Sigmoid colon (tissue), 7 donors: ENCODE measurements around the gene UQCC5. TPM values are rescaled to one million over a fixed set of nuclear protein-coding genes. Genes with fewer than 3 reads are reported as not detected.

Experiments
- DNase-seq: peaks from one replicate; pipeline ENCODE4 v3.0.0-alpha.2; 2019
- H3K27ac ChIP-seq, 4 donors: fragments of 200-600 bp; sonication (generic); one replicate each; pipeline ENCODE4 v1.5.1; 2016 to 2019; ENCODE audit warnings: mild to moderate bottlenecking in 1 of 4
- H3K27me3 ChIP-seq, 3 donors: fragments of 200-600 bp; sonication (generic); one replicate each; pipeline ENCODE4 v1.5.1; 2019; ENCODE audit warnings: mild to moderate bottlenecking in 1 of 3
- H3K36me3 ChIP-seq, 4 donors: fragments of 200-600 bp; sonication (generic); one replicate each; pipeline ENCODE4 v1.5.1; 2016 to 2019
- H3K4me1 ChIP-seq, 4 donors: fragments of 200-600 bp; sonication (generic); one replicate each; pipeline ENCODE4 v1.5.1; 2017 to 2019
- H3K4me3 ChIP-seq, 4 donors: fragments of 200-600 bp; sonication (generic); one replicate each; pipeline ENCODE4 v1.5.1; 2017 to 2019; ENCODE audit warnings: mild to moderate bottlenecking in 2 of 4, moderate library complexity in 1 of 4
- H3K9me3 ChIP-seq, 4 donors: fragments of 200-600 bp in 3 of 4; sonication (generic) in 3 of 4; one replicate each; pipeline versions ENCODE4 v1.5.1 to v1.6.1; 2013 to 2019
- CTCF ChIP-seq, 4 experiments: fragments of 450-650 bp in 3 of 4; fragments of 200-600 bp in 1 of 4; IDR thresholded peaks; one replicate each; pipeline ENCODE4 v1.5.1; 2016 to 2019; ENCODE audit warnings: antibody characterized with exemption in 4 of 4, mild to moderate bottlenecking in 3 of 4, moderate library complexity in 2 of 4
- EP300 ChIP-seq, 4 donors: sonication (generic); formaldehyde crosslinking; IDR thresholded peaks; one replicate each; pipeline ENCODE4 v1.6.1; 2017; ENCODE audit warnings: antibody characterized with exemption in 4 of 4
- POLR2A ChIP-seq, 2 donors: fragments of 450-650 bp; IDR thresholded peaks; one replicate each; pipeline ENCODE4 v1.6.1; 2016; ENCODE audit warnings: antibody characterized with exemption in 2 of 2, mild to moderate bottlenecking in 2 of 2, moderate library complexity in 2 of 2
- POLR2AphosphoS5 ChIP-seq, 4 donors: sonication (generic); formaldehyde crosslinking; IDR thresholded peaks; one replicate each; pipeline ENCODE4 v1.6.1; 2017; ENCODE audit warnings: antibody characterized with exemption in 4 of 4
- WGBS, 2 donors: extraction: QIAGEN DNeasy Blood & Tissue Kit; methylation state at CpG; one replicate each; pipeline ENCODE4 v1.1.7; 2013; 5-methylcytosine and 5-hydroxymethylcytosine counted together
- intact Hi-C: fragments of 100-400 bp; cut with DNase I; formaldehyde crosslinking; loops from one replicate; pipeline ENCODE4 v1.15.1; 2023
- polyA plus RNA-seq, 3 donors: library from polyadenylated mRNA; stranded (reverse); fragments of 200-250 nt; gene quantifications; one replicate each; pipeline ENCODE4 v1.2.3, GENCODE V29; 2013
- total RNA-seq, 4 donors: library from RNA; depleted of rRNA; stranded (reverse); fragments of >200 nt; gene quantifications; one replicate each; pipeline ENCODE4 v1.1.0, GENCODE V29; 2016
- donor health status: healthy with polysubstance abuse.
- donor health status: Bipolar disorder and iron deficiency.
- donor health status: healthy.

Gene UQCC5
- total and polyA plus RNA-seq, 7 donors = 0.54 to 15.6 (median 2.9) TPM

- DNase-seq = no peak
- Histone ChIP-seq H3K4me3 (no peak overlapping the region), H3K27ac (no peak overlapping the region), H3K9me3 (no peaks in the 10 kb centered on the region), H3K4me1 (peaks cover 0 to 16% (median 11%) of the 10 kb centered on the region in 4 donors), H3K27me3 (no peaks in the 10 kb centered on the region), H3K36me3 (peaks cover 0 to 73% (median 34%) of the 10 kb centered on the region in 4 donors)
- WGBS, 2 donors = 100% methylated on average over 1 of the region's 1 CpG
- intact Hi-C loops = no loop called here
- TF ChIP-seq POLR2AphosphoS5 (IDR thresholded peaks at IDR 0.05) = no peak
These were observed 18.7 kb downstream of the UQCC5 start for GRCh38 chr3:52555056-52555455.

- WGBS, 2 donors = 88 to 91% methylated on average over 9 of the region's 9 CpGs
- H3K4me1 ChIP-seq = peaks cover 0 to 16% (median 11%) of the 10 kb centered on the region in 4 donors
- TF ChIP-seq CTCF (IDR thresholded peaks at IDR 0.05) = no peak
- TF ChIP-seq POLR2AphosphoS5 (IDR thresholded peaks at IDR 0.05) = no peak
- TF ChIP-seq POLR2A (IDR thresholded peaks at IDR 0.05) = no peak
- no peak for TF ChIP-seq EP300 (IDR thresholded peaks at IDR 0.05)
These were observed 20.9 kb downstream of the UQCC5 start for GRCh38 chr3:52557011-52557960.

GRCh38 chr3:52558436-52558835 lies 22.0 kb downstream of the UQCC5 start:
- TF ChIP-seq POLR2A (IDR thresholded peaks at IDR 0.05) (no peak), EP300 (IDR thresholded peaks at IDR 0.05) (no peak), POLR2AphosphoS5 (IDR thresholded peaks at IDR 0.05) (no peak), CTCF (IDR thresholded peaks at IDR 0.05) (no peak)
- Histone ChIP-seq H3K36me3 (peaks cover 0 to 76% (median 37%) of the 10 kb centered on the region in 4 donors), H3K4me3 (no peak overlapping the region), H3K4me1 (peaks cover 0 to 16% (median 11%) of the 10 kb centered on the region in 4 donors), H3K27me3 (no peaks in the 10 kb centered on the region), H3K9me3 (no peaks in the 10 kb centered on the region), H3K27ac (peak overlapping the region in 1 of 4 donors; percentile 42)
- no peak for DNase-seq
- intact Hi-C loops = no loop called here
- 93 to 98% methylated on average over 5 of the region's 5 CpGs for WGBS, 2 donors

More at GRCh38 chr3:52557011-52557960, 20.9 kb downstream of the UQCC5 start:
- H3K4me3 ChIP-seq = no peak overlapping the region
- peaks cover 0 to 73% (median 32%) of the 10 kb centered on the region in 4 donors for H3K36me3 ChIP-seq
- H3K9me3 ChIP-seq = no peaks in the 10 kb centered on the region
- DNase-seq = no peak
- intact Hi-C loops = no loop called here
- no peak overlapping the region for H3K27ac ChIP-seq
- no peaks in the 10 kb centered on the region for H3K27me3 ChIP-seq

GRCh38 chr3:52561028-52561747 lies 24.8 kb downstream of the UQCC5 start:
- Histone ChIP-seq H3K9me3 (no peaks in the 10 kb centered on the region), H3K27ac (no peak overlapping the region), H3K4me3 (no peak overlapping the region), H3K27me3 (no peaks in the 10 kb centered on the region), H3K4me1 (peaks cover 0 to 16% (median 11%) of the 10 kb centered on the region in 4 donors), H3K36me3 (peaks cover 0 to 81% (median 36%) of the 10 kb centered on the region in 4 donors)
- TF ChIP-seq EP300 (IDR thresholded peaks at IDR 0.05) = no peak
- TF ChIP-seq POLR2AphosphoS5 (IDR thresholded peaks at IDR 0.05) = no peak
- no peak for TF ChIP-seq CTCF (IDR thresholded peaks at IDR 0.05)
- TF ChIP-seq POLR2A (IDR thresholded peaks at IDR 0.05) = no peak
- intact Hi-C loops = no loop called here
- WGBS, 2 donors = 77 to 85% methylated on average over 4 of the region's 4 CpGs
- no peak for DNase-seq

GRCh38 chr3:52563984-52564383 lies 27.6 kb downstream of the UQCC5 start:
- Histone ChIP-seq H3K36me3 (peaks cover 0 to 79% (median 29%) of the 10 kb centered on the region in 4 donors), H3K9me3 (no peaks in the 10 kb centered on the region), H3K27ac (no peak overlapping the region), H3K4me1 (peaks cover 0 to 3% (median 0%) of the 10 kb centered on the region in 4 donors), H3K27me3 (no peaks in the 10 kb centered on the region), H3K4me3 (no peak overlapping the region)
- WGBS, 2 donors = 95 to 99% methylated on average over 2 of the region's 2 CpGs
- no peak for TF ChIP-seq EP300 (IDR thresholded peaks at IDR 0.05)
- TF ChIP-seq POLR2AphosphoS5 (IDR thresholded peaks at IDR 0.05) = no peak
- intact Hi-C loops = no loop called here
- DNase-seq = no peak
